Endodermal cell (in vitro differentiated cells): ENCODE results near the gene SENP8. TPM values are rescaled to one million over a fixed set of nuclear protein-coding genes. Genes with fewer than 3 reads are reported as not detected.
A peak's percentile ranks its signal among the peaks of the same experiment; 100 is the strongest.

Source experiments
- DNase-seq: peaks from one replicate; pipeline ENCODE4 v3.0.0-alpha.2; 2017
- H3K27ac ChIP-seq: 2 replicates; pipeline ENCODE4 v1.5.1; 2013; ENCODE audit warnings: mild to moderate bottlenecking, low read depth, low read length, moderate library complexity
- H3K27me3 ChIP-seq: 2 replicates; pipeline ENCODE4 v1.6.1; 2013; ENCODE audit warnings: mild to moderate bottlenecking, low read length, moderate library complexity; ENCODE audit not compliant: insufficient read depth, control insufficient read depth, poor library complexity, severe bottlenecking
- H3K36me3 ChIP-seq: 2 replicates; pipeline ENCODE4 v1.7.0; 2013; ENCODE audit warnings: mild to moderate bottlenecking, low read length, moderate library complexity; ENCODE audit not compliant: control insufficient read depth, insufficient read depth
- H3K4me1 ChIP-seq: one replicate; pipeline ENCODE4 v1.7.0; 2013; ENCODE audit warnings: low read length; ENCODE audit not compliant: control insufficient read depth, insufficient read depth
- H3K4me3 ChIP-seq: 2 replicates; pipeline ENCODE4 v1.5.1; 2013; ENCODE audit warnings: mild to moderate bottlenecking, low read length, moderate library complexity
- H3K9ac ChIP-seq: 2 replicates; pipeline ENCODE4 v1.6.1; 2013; ENCODE audit warnings: mild to moderate bottlenecking, low read length, moderate library complexity; ENCODE audit not compliant: poor library complexity, severe bottlenecking; ENCODE audit errors: extremely low read depth
- H3K9me3 ChIP-seq: 2 replicates; pipeline ENCODE4 v1.6.1; 2013; ENCODE audit warnings: mild to moderate bottlenecking, low read length, moderate library complexity; ENCODE audit not compliant: control insufficient read depth
- H3K27ac Mint-ChIP-seq: 2 replicates; pipeline ENCODE4 v1.8.0; 2020; ENCODE audit warnings: mixed read lengths
- H3K27me3 Mint-ChIP-seq: 2 replicates; pipeline ENCODE4 v1.8.0; 2021; ENCODE audit warnings: mild to moderate bottlenecking, mixed read lengths; ENCODE audit not compliant: insufficient read depth
- H3K36me3 Mint-ChIP-seq: 2 replicates; pipeline ENCODE4 v1.8.0; 2020; ENCODE audit warnings: low read depth, mixed read lengths
- H3K4me1 Mint-ChIP-seq: 2 replicates; pipeline ENCODE4 v1.8.0; 2020; ENCODE audit warnings: mixed read lengths
- H3K4me3 Mint-ChIP-seq: 2 replicates; pipeline ENCODE4 v1.8.0; 2020; ENCODE audit warnings: mild to moderate bottlenecking, moderate library complexity, mixed read lengths
- H3K9me3 Mint-ChIP-seq: 2 replicates; pipeline ENCODE4 v1.8.0; 2020; ENCODE audit warnings: mild to moderate bottlenecking, mixed read lengths
- WGBS, 2 experiments: methylation state at CpG; one replicate each; pipeline versions ENCODE4 v1.1.5 to v1.1.7; 2013; ENCODE audit warnings: missing lambda C conversion rate in 2 of 2, mixed read lengths in 1 of 2; ENCODE audit not compliant: insufficient coverage in 1 of 2, insufficient read length in 1 of 2; 5-methylcytosine and 5-hydroxymethylcytosine counted together
- total RNA-seq, 2 donors: library from RNA; stranded (reverse); fragmentation: NEBNext Ultra II Directional in 1 of 2; extraction: Animal tissue kit (Norgen Biotek cat#: 25700) in 1 of 2; gene quantifications; 2 replicates in 1 of 2; 3 replicates in 1 of 2; pipeline ENCODE4 v1.2.1, GENCODE V29; 2021
- TF ChIP-seq, protein P1 (sequence below): fragments of 200-600 bp; sonication (generic); conservative IDR thresholded peaks from 2 replicates; pipeline ENCODE4 v1.5.0; 2021; ENCODE audit warnings: antibody characterized with exemption, mild to moderate bottlenecking

SENP8 gene
- total RNA-seq, 2 donors from 2014 or later = 4.7 to 6.6 TPM

DNA sequence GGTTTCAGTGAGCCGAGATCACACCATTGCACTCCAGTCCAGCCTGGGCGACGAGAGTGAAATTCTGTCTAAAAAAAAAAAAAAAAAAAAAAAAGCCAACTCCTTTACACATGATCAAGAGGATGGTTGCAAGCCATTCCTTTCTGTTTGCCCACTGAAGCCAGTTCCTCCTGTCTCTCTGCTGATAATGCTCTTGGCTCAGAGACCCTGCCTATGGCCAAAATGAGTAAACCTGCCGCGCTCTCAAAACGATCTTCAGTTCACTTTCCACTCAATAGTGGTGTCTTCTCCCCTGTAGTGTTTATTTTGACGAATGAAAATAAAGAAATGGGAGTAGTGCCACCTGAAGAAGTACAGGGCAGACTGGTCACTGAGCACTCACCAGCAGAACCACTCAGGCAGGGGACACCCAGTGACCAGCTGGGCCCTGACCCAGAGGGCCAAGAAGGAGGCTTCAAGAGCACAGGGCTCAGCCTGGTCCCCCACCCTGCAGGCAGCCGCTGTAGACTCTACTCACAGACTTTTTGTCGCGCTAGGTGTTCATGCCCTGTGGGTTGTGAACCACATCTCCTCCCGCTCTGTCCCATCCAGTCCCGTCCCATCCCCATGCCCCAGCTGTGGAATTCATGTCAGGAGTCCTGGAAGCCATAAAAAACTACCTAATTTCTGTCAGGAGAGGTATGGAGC, 55.8 kb downstream of the SENP8 start:
- Mint-ChIP-seq H3K27me3 (peaks cover 1% of the 10 kb centered on the region), H3K4me1 (peaks cover 5% of the 10 kb centered on the region), H3K27ac (no peak overlapping the region), H3K4me3 (no peak overlapping the region), H3K9me3 (no peaks in the 10 kb centered on the region), H3K36me3 (no peaks in the 10 kb centered on the region)
- no peaks in the 10 kb centered on the region for H3K36me3 ChIP-seq
- no peaks in the 10 kb centered on the region for H3K4me1 ChIP-seq
- H3K4me3 ChIP-seq = no peak overlapping the region
- no peaks in the 10 kb centered on the region for H3K9me3 ChIP-seq
- TF ChIP-seq, protein P1, sequence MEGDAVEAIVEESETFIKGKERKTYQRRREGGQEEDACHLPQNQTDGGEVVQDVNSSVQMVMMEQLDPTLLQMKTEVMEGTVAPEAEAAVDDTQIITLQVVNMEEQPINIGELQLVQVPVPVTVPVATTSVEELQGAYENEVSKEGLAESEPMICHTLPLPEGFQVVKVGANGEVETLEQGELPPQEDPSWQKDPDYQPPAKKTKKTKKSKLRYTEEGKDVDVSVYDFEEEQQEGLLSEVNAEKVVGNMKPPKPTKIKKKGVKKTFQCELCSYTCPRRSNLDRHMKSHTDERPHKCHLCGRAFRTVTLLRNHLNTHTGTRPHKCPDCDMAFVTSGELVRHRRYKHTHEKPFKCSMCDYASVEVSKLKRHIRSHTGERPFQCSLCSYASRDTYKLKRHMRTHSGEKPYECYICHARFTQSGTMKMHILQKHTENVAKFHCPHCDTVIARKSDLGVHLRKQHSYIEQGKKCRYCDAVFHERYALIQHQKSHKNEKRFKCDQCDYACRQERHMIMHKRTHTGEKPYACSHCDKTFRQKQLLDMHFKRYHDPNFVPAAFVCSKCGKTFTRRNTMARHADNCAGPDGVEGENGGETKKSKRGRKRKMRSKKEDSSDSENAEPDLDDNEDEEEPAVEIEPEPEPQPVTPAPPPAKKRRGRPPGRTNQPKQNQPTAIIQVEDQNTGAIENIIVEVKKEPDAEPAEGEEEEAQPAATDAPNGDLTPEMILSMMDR = no peak
- DNase-seq = no peak
- H3K27me3 ChIP-seq = no peaks in the 10 kb centered on the region
- no peak overlapping the region for H3K27ac ChIP-seq
- H3K9ac ChIP-seq = no peak overlapping the region
- 97 to 98% methylated on average over 6 to 12 of the region's 12 CpGs for WGBS, 2 experiments

DNA sequence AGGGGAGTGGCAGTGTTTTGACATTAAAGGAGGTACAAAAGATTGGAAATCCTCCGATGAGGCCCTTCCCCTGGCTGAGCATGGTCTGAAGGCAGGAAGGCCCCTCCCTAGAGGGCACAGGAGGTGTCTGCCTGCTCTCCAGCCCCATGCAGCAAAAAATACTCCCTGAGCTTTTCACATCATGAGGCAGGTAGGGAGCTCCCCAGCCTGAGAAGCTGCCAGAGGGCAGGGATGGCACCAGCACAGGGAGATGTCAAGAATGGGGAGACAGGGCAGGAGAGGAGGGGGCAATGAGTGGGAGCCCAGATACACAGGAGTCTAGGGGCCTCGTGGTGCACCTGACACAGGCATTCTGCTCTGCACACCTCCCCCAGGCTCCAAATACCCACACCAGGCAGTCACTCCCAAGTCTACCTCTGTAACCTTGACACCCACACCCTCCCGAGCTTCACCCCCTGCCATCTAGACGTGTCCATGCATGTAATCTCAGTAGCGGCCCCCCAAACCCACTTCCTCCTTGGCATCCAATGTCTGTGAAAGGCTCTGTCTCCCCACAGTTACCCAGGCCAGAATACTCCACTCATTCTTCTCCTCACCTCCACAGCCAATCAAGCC, 56.5 kb downstream of the SENP8 start:
- 80 to 81% methylated on average over 3 to 5 of the region's 5 CpGs for WGBS, 2 experiments
- no peaks in the 10 kb centered on the region for H3K9me3 Mint-ChIP-seq
- H3K27ac Mint-ChIP-seq = no peak overlapping the region
- no peak overlapping the region for H3K4me3 Mint-ChIP-seq
- no peaks in the 10 kb centered on the region for H3K4me1 Mint-ChIP-seq
- no peak for DNase-seq
- TF ChIP-seq, protein P1 = no peak
- no peak overlapping the region for H3K4me3 ChIP-seq
- H3K4me1 ChIP-seq = peaks cover 2% of the 10 kb centered on the region
- H3K27me3 Mint-ChIP-seq = peaks cover 1% of the 10 kb centered on the region
- no peaks in the 10 kb centered on the region for H3K36me3 ChIP-seq
- no peaks in the 10 kb centered on the region for H3K9me3 ChIP-seq
- H3K27me3 ChIP-seq = no peaks in the 10 kb centered on the region
- H3K36me3 Mint-ChIP-seq = no peaks in the 10 kb centered on the region
- no peak overlapping the region for H3K9ac ChIP-seq
- H3K27ac ChIP-seq = no peak overlapping the region

DNA sequence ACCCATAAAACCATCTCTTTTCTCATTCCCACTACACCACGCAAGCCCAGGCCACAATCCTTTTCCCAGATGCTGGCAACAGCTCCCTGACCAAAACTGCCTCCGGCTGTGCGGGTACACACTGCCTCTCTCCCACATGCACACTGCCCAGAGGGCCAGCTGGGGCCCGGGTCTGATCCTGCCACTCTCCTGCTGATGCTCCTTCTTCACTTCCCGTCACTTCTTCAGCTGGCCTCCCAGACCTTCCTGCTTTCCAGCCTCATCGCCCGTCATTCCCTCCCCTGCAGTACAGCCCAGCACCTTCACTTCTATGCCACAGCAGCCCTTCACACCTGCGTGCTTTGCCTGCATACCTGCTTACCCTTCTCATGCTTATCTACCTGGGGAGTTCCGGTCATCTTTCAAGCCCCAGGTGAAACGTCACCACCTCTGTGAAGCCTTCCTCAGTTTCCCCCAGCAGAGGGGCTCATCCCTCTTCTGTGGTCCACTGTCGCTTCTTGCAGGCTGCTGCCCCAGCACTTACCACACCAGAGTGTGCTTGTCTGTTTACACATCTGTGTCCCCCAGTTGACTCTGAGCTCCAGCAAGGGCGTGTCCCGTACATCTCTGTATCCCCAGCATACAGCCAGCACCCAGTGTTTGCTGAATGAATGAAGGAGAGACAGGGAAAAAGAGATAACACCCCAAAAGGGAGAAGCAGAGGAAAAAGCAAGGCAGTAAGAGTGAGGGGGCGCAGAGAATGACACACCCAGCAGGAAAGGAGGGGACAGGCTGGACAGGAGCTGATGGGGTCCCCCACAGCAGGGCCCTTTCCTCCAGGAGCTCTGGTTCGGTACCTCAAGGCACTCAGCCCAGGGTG, 57.2 kb downstream of the SENP8 start:
- H3K27me3 ChIP-seq = no peaks in the 10 kb centered on the region
- H3K4me1 Mint-ChIP-seq = peaks cover 2% of the 10 kb centered on the region
- no peaks in the 10 kb centered on the region for H3K9me3 ChIP-seq
- peaks cover 5% of the 10 kb centered on the region for H3K4me1 ChIP-seq
- 88 to 89% methylated on average over 13 to 15 of the region's 15 CpGs for WGBS, 2 experiments
- no peak overlapping the region for H3K4me3 Mint-ChIP-seq
- peaks cover 1% of the 10 kb centered on the region for H3K27me3 Mint-ChIP-seq
- H3K27ac ChIP-seq = no peak overlapping the region
- TF ChIP-seq, protein P1 = no peak
- H3K36me3 ChIP-seq = no peaks in the 10 kb centered on the region
- H3K36me3 Mint-ChIP-seq = no peaks in the 10 kb centered on the region
- no peak overlapping the region for H3K27ac Mint-ChIP-seq
- H3K9me3 Mint-ChIP-seq = no peaks in the 10 kb centered on the region
- no peak overlapping the region for H3K4me3 ChIP-seq
- peak; percentile 43 for DNase-seq
- no peak overlapping the region for H3K9ac ChIP-seq
